Aorta (tissue), 5 donors: ENCODE measurements around the gene DSCAM. TPM values are rescaled to one million over a fixed set of nuclear protein-coding genes. Genes with fewer than 3 reads are reported as not detected.

Experiments used
- ATAC-seq: fragments of 200-7000 bp; cut with Tn5 transposase; one replicate; pipeline ENCODE4 v1.9.1; 2022; ENCODE audit warnings: moderate library complexity; ENCODE audit not compliant: low FRiP score
- DNase-seq, 2 donors: peaks; one replicate each; pipeline ENCODE4 v3.0.0-alpha.2; 2020
- H3K27ac ChIP-seq, 2 donors: one replicate each; pipeline ENCODE4 v1.5.1; 2013; ENCODE audit warnings: low read length in 2 of 2, mild to moderate bottlenecking in 2 of 2, moderate library complexity in 2 of 2, control low read depth in 1 of 2, inconsistent platforms in 1 of 2, low read depth in 1 of 2
- H3K27me3 ChIP-seq, 2 donors: one replicate each; pipeline ENCODE4 v1.6.1; 2013; ENCODE audit warnings: control low read depth in 1 of 2, low read length in 1 of 2, mild to moderate bottlenecking in 1 of 2, moderate library complexity in 1 of 2; ENCODE audit not compliant: insufficient read depth in 2 of 2, control insufficient read depth in 1 of 2
- H3K36me3 ChIP-seq, 2 donors: one replicate each; pipeline ENCODE4 v1.6.1; 2013; ENCODE audit warnings: control low read depth in 1 of 2, low read length in 1 of 2, mild to moderate bottlenecking in 1 of 2; ENCODE audit not compliant: insufficient read depth in 2 of 2, control insufficient read depth in 1 of 2
- H3K4me1 ChIP-seq, 2 donors: one replicate each; pipeline ENCODE4 v1.6.1; 2013; ENCODE audit warnings: low read length in 2 of 2, control low read depth in 1 of 2, mild to moderate bottlenecking in 1 of 2, moderate library complexity in 1 of 2; ENCODE audit not compliant: insufficient read depth in 2 of 2, control insufficient read depth in 1 of 2
- H3K4me3 ChIP-seq, 2 donors: one replicate each; pipeline ENCODE4 v1.5.1; 2013; ENCODE audit warnings: low read length in 2 of 2, control low read depth in 1 of 2, mild to moderate bottlenecking in 1 of 2
- H3K9me3 ChIP-seq: one replicate; pipeline ENCODE4 v1.6.1; 2013; ENCODE audit warnings: mild to moderate bottlenecking, low read length; ENCODE audit not compliant: control insufficient read depth
- WGBS, 2 donors: extraction: QIAGEN DNeasy Blood & Tissue Kit; methylation state at CpG; one replicate each; pipeline ENCODE4 v1.1.7; 2013; 5-methylcytosine and 5-hydroxymethylcytosine counted together
- intact Hi-C, 2 donors: fragments of 100-400 bp; cut with DNase I; formaldehyde crosslinking; loops; one replicate each; pipeline versions ENCODE4 v1.14.2 to v1.15.0; 2022
- polyA plus RNA-seq, 2 donors: library from polyadenylated mRNA; stranded (reverse); fragments of 200-250 nt; gene quantifications; one replicate each; pipeline ENCODE4 v1.2.3, GENCODE V29; 2013
- total RNA-seq, 2 donors: library from RNA; stranded (reverse); fragmentation: NEBNext Ultra II Directional; extraction: Animal tissue kit (Norgen Biotek cat#: 25700); gene quantifications; one replicate each; pipeline ENCODE4 v1.2.1, GENCODE V29; 2021
- donor health status: healthy with polysubstance abuse.
- donor health status: Bipolar disorder and iron deficiency.
- donor health status: DM: no; HTN: no; CAD: no.
- donor health status: DM: no; HTN: no; CAD: no.
- donor health status: DM: yes; HTN: yes; CAD: no.

Gene DSCAM
- total and polyA plus RNA-seq, 4 donors = not detected

DNA sequence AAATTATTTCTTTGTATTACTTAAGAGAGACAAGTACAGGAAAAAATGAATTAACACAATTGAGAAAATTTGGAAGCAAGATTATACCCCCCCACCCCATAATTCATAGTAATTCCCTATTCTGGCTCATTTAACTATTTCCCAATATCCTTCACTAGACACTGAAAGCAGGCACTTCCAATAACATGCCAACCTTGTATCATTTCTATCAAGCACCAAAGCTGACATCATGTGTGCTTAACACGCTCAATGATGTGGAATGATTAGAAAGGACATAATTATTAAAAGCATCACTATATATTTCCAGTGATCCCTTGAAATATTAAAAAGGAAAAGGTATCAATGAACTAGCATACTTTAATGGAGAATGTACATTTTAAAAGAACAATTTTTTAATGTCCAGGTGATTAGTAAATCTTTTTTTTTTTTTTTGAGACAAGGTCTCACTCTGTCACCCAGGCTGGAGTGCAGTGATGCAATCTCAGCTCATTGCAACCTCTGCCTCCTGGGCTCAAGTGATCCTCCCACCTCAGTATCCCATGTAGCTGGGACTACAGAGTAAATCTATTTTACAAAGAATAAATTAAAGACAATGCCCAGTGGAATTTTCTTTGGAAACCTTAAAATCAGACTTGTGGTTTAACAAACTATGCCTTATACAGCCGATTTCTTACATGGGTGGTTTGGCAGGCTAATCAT is 443.9 kb downstream of the DSCAM start:
- DNase-seq (no peak), ATAC-seq (no peak)
- H3K36me3 ChIP-seq = no peaks in the 10 kb centered on the region
- no peaks in the 10 kb centered on the region for H3K4me1 ChIP-seq
- WGBS, 2 donors = 75 to 80% methylated on average over 2 of the region's 2 CpGs
- H3K27ac ChIP-seq = no peak overlapping the region
- H3K4me3 ChIP-seq = no peak overlapping the region
- H3K9me3 ChIP-seq = peaks cover 2% of the 10 kb centered on the region
- H3K27me3 ChIP-seq = no peaks in the 10 kb centered on the region
- intact Hi-C loops = no loop called here

DNA sequence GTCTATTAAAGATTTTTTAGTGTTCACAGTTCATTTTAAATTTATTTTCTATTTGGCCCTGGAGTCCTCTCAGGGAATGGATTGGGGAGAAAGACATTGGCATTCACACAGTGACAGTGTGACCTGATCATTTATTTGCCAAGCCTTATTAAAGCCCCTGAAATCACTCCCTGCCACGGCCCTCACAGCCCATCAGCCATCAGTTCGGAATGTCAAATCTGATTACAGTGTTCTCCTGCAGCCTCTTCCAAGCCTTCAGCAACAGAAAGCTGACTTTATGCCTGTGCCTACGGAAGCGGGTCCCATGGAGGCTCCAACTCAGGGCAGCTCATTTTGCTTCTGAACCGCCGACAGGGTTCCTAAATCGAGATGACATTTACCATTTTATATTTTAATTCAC is 451.2 kb downstream of the DSCAM start:
- DNase-seq = no peak
- Histone ChIP-seq H3K4me3 (no peak overlapping the region), H3K27ac (no peak overlapping the region), H3K27me3 (no peaks in the 10 kb centered on the region), H3K9me3 (no peaks in the 10 kb centered on the region), H3K4me1 (no peaks in the 10 kb centered on the region), H3K36me3 (no peaks in the 10 kb centered on the region)
- intact Hi-C loops = loop anchor here in 1 of 2 donors (10.0 kb wide), 1 partner anchor 81 kb away; no protein-coding TSS in a partner anchor
- WGBS, 2 donors = 79 to 81% methylated on average over 7 of the region's 7 CpGs
- no peak for ATAC-seq

DNA sequence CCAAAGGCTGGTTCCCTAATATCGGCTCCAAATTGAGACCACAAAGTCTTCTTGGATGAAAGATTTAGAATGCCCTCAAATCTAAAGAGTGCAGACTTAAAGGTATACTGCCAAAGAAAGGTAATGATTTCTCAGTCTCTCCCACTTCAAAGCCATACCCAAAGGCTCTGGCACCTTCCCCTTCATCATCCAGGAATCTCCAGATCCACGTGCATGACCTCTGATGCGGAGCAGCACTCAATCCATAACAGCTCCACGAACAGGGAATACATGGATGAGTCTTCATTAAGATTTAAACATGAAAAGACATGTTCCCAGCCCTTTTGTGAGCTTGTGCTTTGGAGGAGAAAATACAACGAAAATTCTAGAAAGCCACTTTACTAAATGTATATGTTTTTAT is 453.9 kb downstream of the DSCAM start:
- DNase-seq = no peak
- 69 to 70% methylated on average over 5 of the region's 5 CpGs for WGBS, 2 donors
- no peak overlapping the region for H3K4me3 ChIP-seq
- no peaks in the 10 kb centered on the region for H3K9me3 ChIP-seq
- intact Hi-C loops = loop anchor here in 1 of 2 donors (10.0 kb wide), 1 partner anchor 78 kb away; no protein-coding TSS in a partner anchor
- H3K27ac ChIP-seq = no peak overlapping the region
- no peaks in the 10 kb centered on the region for H3K36me3 ChIP-seq
- H3K27me3 ChIP-seq = no peaks in the 10 kb centered on the region
- no peaks in the 10 kb centered on the region for H3K4me1 ChIP-seq
- no peak for ATAC-seq

- Histone ChIP-seq H3K4me1 (no peaks in the 10 kb centered on the region), H3K27ac (no peak overlapping the region), H3K36me3 (no peaks in the 10 kb centered on the region), H3K4me3 (no peak overlapping the region), H3K9me3 (no peaks in the 10 kb centered on the region), H3K27me3 (no peaks in the 10 kb centered on the region)
- intact Hi-C loops = loop anchor here in 1 of 2 donors (5.0 kb wide), 1 partner anchor 246 kb away; no protein-coding TSS in a partner anchor
- 74 to 77% methylated on average over 6 of the region's 6 CpGs for WGBS, 2 donors
- ATAC-seq (no peak), DNase-seq (no peak)
Measured at GRCh38 chr21:40388046-40388445, 458.9 kb downstream of the DSCAM start.

DNA sequence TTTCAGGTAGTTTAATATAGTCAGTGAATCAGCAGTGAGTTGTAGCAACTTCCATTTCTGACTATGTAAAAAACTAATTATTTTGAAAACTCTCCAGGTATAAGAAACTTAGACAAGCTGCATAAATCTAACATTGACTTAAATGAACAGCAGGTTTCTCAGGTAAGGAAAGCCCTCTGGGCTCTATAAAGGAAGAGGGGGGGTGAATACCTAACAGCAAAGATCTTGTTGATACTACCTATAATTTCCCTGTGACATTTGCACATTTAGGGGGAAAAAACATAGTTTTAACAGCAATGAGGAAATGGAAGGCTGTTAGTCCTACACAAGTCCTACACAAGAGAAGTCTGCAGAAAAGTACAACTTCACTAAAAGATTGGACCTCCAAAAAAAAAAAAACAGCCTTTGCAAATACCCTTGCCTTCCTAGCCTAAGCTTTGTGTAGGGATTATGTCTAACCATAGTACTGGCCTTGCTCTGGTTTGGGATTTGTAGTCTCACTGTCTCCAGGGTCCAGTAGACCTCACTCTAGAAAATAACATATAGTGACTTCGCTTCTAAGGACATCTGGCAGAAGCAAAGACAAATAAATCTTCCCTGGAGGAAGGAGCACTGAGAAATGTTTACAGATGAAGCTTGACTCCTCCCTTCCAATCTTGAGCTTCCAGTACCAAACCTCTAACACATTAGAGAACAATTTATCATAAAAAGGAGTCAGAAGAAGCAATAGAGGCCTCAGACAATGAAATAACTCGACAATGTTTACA is 459.8 kb downstream of the DSCAM start:
- no peak overlapping the region for H3K4me3 ChIP-seq
- ATAC-seq (no peak), DNase-seq (no peak)
- no peaks in the 10 kb centered on the region for H3K4me1 ChIP-seq
- H3K9me3 ChIP-seq = no peaks in the 10 kb centered on the region
- H3K27ac ChIP-seq = no peak overlapping the region
- H3K27me3 ChIP-seq = no peaks in the 10 kb centered on the region
- no peaks in the 10 kb centered on the region for H3K36me3 ChIP-seq
- whole genome bisulfite sequencing, 2 donors = 40 to 58% methylated on average over 2 of the region's 2 CpGs
- intact Hi-C loops = loop anchor here in 1 of 2 donors (5.0 kb wide), 1 partner anchor 245 kb away; no protein-coding TSS in a partner anchor

DNA sequence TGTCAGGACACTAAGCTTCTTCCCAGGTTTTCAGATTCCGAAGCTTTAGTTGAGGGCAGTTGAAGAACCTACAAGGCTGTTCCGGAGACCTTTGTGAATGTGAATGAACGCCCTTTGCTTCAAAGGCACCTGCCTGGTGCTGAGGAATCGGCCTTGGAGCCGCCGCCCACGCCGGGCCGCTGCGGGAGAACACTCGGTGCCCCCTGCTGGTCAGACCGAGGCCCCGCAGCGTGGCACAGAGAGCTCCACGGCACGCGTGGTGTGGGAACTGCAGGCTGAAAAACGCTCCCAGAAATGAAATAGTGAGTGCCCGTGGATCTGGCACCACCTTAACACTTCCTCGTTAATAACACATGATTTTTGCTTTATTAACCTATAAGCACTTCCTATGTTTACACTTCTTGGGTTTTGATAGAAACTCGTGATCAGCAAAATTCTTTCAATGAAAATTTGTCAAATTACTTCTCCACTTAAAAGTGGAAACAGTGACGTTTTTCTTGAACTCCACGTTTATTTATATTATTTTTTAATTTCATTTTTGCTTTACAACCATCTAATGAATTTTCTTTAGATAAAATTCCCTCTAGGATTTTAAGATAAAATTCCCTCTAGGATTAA is 460.6 kb downstream of the DSCAM start:
- Histone ChIP-seq H3K27ac (no peak overlapping the region), H3K4me3 (no peak overlapping the region), H3K4me1 (no peaks in the 10 kb centered on the region), H3K9me3 (no peaks in the 10 kb centered on the region), H3K27me3 (no peaks in the 10 kb centered on the region), H3K36me3 (no peaks in the 10 kb centered on the region)
- 5 to 11% methylated on average over 23 of the region's 23 CpGs for WGBS, 2 donors
- peak; percentile 52 to 78 for DNase-seq
- intact Hi-C loops = loop anchor here in 1 of 2 donors (5.0 kb wide), 1 partner anchor 244 kb away; no protein-coding TSS in a partner anchor
- ATAC-seq = no peak

- ATAC-seq = no peak
- Histone ChIP-seq H3K36me3 (no peaks in the 10 kb centered on the region), H3K27me3 (no peaks in the 10 kb centered on the region), H3K27ac (no peak overlapping the region), H3K9me3 (no peaks in the 10 kb centered on the region), H3K4me3 (no peak overlapping the region), H3K4me1 (no peaks in the 10 kb centered on the region)
- 80 to 82% methylated on average over 6 of the region's 6 CpGs for WGBS, 2 donors
- intact Hi-C loops = loop anchor here in 1 of 2 donors (5.0 kb wide), 1 partner anchor 244 kb away; no protein-coding TSS in a partner anchor
- no peak for DNase-seq
Measured at GRCh38 chr21:40385883-40386282, 461.1 kb downstream of the DSCAM start.

DNA sequence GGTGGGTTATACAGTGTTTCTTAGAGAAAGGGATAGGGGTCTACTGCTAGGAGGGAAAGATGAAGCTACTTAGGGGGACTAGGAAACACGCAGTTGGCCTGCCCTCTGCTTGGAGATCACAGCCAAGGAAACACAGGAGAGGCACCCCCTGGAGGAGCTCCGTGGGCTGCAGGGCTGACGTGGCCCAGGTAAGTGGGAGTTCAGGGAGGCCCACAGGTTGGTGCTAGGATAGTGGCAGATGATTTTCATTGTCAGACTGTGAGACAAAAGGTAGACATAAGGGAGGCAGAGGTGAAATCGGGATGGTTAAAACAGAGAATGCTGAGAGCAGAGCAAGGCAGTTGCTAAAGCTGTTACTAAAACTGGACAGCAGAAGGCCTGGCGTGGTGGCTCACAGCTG is 463.0 kb downstream of the DSCAM start:
- no peaks in the 10 kb centered on the region for H3K4me1 ChIP-seq
- H3K4me3 ChIP-seq = no peak overlapping the region
- H3K36me3 ChIP-seq = no peaks in the 10 kb centered on the region
- no peaks in the 10 kb centered on the region for H3K27me3 ChIP-seq
- intact Hi-C loops = no loop called here
- no peaks in the 10 kb centered on the region for H3K9me3 ChIP-seq
- DNase-seq (no peak), ATAC-seq (no peak)
- 82 to 86% methylated on average over 5 of the region's 5 CpGs for WGBS, 2 donors
- no peak overlapping the region for H3K27ac ChIP-seq
